Gastrocnemius medialis (tissue), 4 donors: ENCODE results near the gene PDYN. TPM values are rescaled to one million over a fixed set of nuclear protein-coding genes. Genes with fewer than 3 reads are reported as not detected.
A peak's percentile ranks its signal among the peaks of the same experiment; 100 is the strongest.

ENCODE experiments used
- ATAC-seq, 2 donors: fragments of 150-250 bp; one replicate each; pipeline ENCODE4 v1.9.1; 2016
- DNase-seq, 2 donors: peaks; one replicate each; pipeline ENCODE4 v3.0.0-alpha.2; 2019
- H3K27ac ChIP-seq, 4 donors: fragments of 200-600 bp; sonication (generic); 1 replicate in 1 of 4; 2 replicates in 3 of 4; pipeline ENCODE4 v1.5.1; 2016 to 2018; ENCODE audit warnings: mild to moderate bottlenecking in 2 of 4, moderate library complexity in 1 of 4
- H3K27me3 ChIP-seq, 3 donors: fragments of 200-600 bp; sonication (generic) in 2 of 3; 1 replicate in 1 of 3; 2 replicates in 2 of 3; pipeline versions ENCODE4 v1.5.1 to v1.6.0; 2016 to 2019; ENCODE audit warnings: mild to moderate bottlenecking in 1 of 3, moderate library complexity in 1 of 3
- H3K36me3 ChIP-seq, 2 donors: fragments of 200-600 bp; sonication (generic) in 1 of 2; one replicate each; pipeline ENCODE4 v1.5.1; 2017 to 2018
- H3K4me1 ChIP-seq, 2 donors: fragments of 200-600 bp; sonication (generic) in 1 of 2; one replicate each; pipeline ENCODE4 v1.5.1; 2016 to 2017; ENCODE audit warnings: mild to moderate bottlenecking in 2 of 2
- H3K4me3 ChIP-seq, 4 donors: fragments of 200-600 bp; sonication (generic) in 3 of 4; 1 replicate in 1 of 4; 2 replicates in 3 of 4; pipeline ENCODE4 v1.5.1; 2016 to 2019; ENCODE audit warnings: mild to moderate bottlenecking in 2 of 4
- H3K9me3 ChIP-seq, 3 donors: fragments of 200-600 bp; sonication (generic) in 2 of 3; 1 replicate in 1 of 3; 2 replicates in 2 of 3; pipeline ENCODE4 v1.5.1; 2016 to 2019
- POLR2A ChIP-seq, 2 donors: fragments of 450-650 bp; IDR thresholded peaks; one replicate each; pipeline ENCODE4 v1.6.1; 2017; ENCODE audit warnings: antibody characterized with exemption in 2 of 2, mild to moderate bottlenecking in 2 of 2, moderate library complexity in 2 of 2
- in situ Hi-C, 4 donors: fragments of 200-750 bp; cut with MboI; loops; one replicate each; pipeline versions ENCODE4 v1.15.0 to v1.8.0; 2017; ENCODE audit warnings: low sequenced_read_pairs in 4 of 4
- intact Hi-C: fragments of 100-400 bp; cut with DNase I; formaldehyde crosslinking; loops from one replicate; pipeline ENCODE4 v1.15.1; 2023; ENCODE audit warnings: low total_unique reads
- total RNA-seq, 4 donors: library from RNA; depleted of rRNA; stranded (reverse); fragments of >200 nt; gene quantifications; one replicate each; pipeline versions ENCODE4 v1.1.0 to v1.2.3, GENCODE V29; 2016
- TF ChIP-seq, protein P1 (sequence below), 5 experiments: fragments of 450-650 bp in 3 of 5; fragments of 200-600 bp in 2 of 5; sonication (generic) in 2 of 5; IDR thresholded peaks in 4 of 5; conservative IDR thresholded peaks in 1 of 5; 1 replicate in 4 of 5; 2 replicates in 1 of 5; pipeline ENCODE4 v1.5.1; 2016 to 2019; ENCODE audit warnings: antibody characterized with exemption in 5 of 5, mild to moderate bottlenecking in 3 of 5, moderate library complexity in 3 of 5

The PDYN gene
- total RNA-seq, 4 donors from 2014 or later: not detected

GRCh38 chr20:1938464-1939269 is 55.2 kb downstream of the PDYN start:
- TF ChIP-seq, protein P1, sequence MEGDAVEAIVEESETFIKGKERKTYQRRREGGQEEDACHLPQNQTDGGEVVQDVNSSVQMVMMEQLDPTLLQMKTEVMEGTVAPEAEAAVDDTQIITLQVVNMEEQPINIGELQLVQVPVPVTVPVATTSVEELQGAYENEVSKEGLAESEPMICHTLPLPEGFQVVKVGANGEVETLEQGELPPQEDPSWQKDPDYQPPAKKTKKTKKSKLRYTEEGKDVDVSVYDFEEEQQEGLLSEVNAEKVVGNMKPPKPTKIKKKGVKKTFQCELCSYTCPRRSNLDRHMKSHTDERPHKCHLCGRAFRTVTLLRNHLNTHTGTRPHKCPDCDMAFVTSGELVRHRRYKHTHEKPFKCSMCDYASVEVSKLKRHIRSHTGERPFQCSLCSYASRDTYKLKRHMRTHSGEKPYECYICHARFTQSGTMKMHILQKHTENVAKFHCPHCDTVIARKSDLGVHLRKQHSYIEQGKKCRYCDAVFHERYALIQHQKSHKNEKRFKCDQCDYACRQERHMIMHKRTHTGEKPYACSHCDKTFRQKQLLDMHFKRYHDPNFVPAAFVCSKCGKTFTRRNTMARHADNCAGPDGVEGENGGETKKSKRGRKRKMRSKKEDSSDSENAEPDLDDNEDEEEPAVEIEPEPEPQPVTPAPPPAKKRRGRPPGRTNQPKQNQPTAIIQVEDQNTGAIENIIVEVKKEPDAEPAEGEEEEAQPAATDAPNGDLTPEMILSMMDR (IDR thresholded peaks at IDR 0.05 in 4 of 5, conservative IDR thresholded peaks at IDR 0.05 in 1 of 5): no peak
- no peak for TF ChIP-seq POLR2A (IDR thresholded peaks at IDR 0.05)
- intact Hi-C loops: no loop called here
- DNase-seq (no peak), ATAC-seq (no peak)
- peaks cover 4 to 41% of the 10 kb centered on the region in 2 donors for H3K4me1 ChIP-seq
- H3K36me3 ChIP-seq: peaks cover 0 to 5% of the 10 kb centered on the region in 2 donors
- no peak overlapping the region for H3K27ac ChIP-seq
- no peaks in the 10 kb centered on the region for H3K27me3 ChIP-seq
- in situ Hi-C loops: loop anchor here in 1 of 4 donors (25.0 kb wide), 1 partner anchor 126 kb away; no protein-coding TSS in a partner anchor
- H3K9me3 ChIP-seq: no peaks in the 10 kb centered on the region
- H3K4me3 ChIP-seq: no peak overlapping the region

GRCh38 chr20:1937316-1937976 is 56.4 kb downstream of the PDYN start:
- Histone ChIP-seq H3K4me3 (no peak overlapping the region), H3K9me3 (no peaks in the 10 kb centered on the region), H3K36me3 (peaks cover 0 to 5% of the 10 kb centered on the region in 2 donors), H3K27ac (no peak overlapping the region), H3K27me3 (no peaks in the 10 kb centered on the region), H3K4me1 (peaks cover 4 to 40% of the 10 kb centered on the region in 2 donors)
- intact Hi-C loops: no loop called here
- TF ChIP-seq, protein P1 (IDR thresholded peaks at IDR 0.05 in 4 of 5, conservative IDR thresholded peaks at IDR 0.05 in 1 of 5): no peak
- no peak for TF ChIP-seq POLR2A (IDR thresholded peaks at IDR 0.05)
- ATAC-seq: no peak
- DNase-seq: no peak
- in situ Hi-C loops: loop anchor here in 1 of 4 donors (25.0 kb wide), 1 partner anchor 125 kb away; no protein-coding TSS in a partner anchor

- no peak for TF ChIP-seq POLR2A (IDR thresholded peaks at IDR 0.05)
- TF ChIP-seq, protein P1 (IDR thresholded peaks at IDR 0.05 in 4 of 5, conservative IDR thresholded peaks at IDR 0.05 in 1 of 5): no peak
- in situ Hi-C loops (loop anchor here in 1 of 4 donors (25.0 kb wide), 1 partner anchor 124 kb away; no protein-coding TSS in a partner anchor), intact Hi-C loops (loop anchor here (2.0 kb wide), 1 partner anchor 41 kb away; the partner anchor contains the start of gene SIRPA)
- H3K27ac ChIP-seq: peak overlapping the region in 3 of 4 donors; percentile 49 to 63 (median 61)
- peak in 1 of 2 donors; percentile 58 for DNase-seq
- no peaks in the 10 kb centered on the region for H3K9me3 ChIP-seq
- H3K4me1 ChIP-seq: peaks cover 0 to 31% of the 10 kb centered on the region in 2 donors
- H3K4me3 ChIP-seq: no peak overlapping the region
- peak; percentile 33 to 42 for ATAC-seq
- H3K36me3 ChIP-seq: peaks cover 0 to 5% of the 10 kb centered on the region in 2 donors
- no peaks in the 10 kb centered on the region for H3K27me3 ChIP-seq
Measured at GRCh38 chr20:1935696-1936366, 58.0 kb downstream of the PDYN start.

DNA sequence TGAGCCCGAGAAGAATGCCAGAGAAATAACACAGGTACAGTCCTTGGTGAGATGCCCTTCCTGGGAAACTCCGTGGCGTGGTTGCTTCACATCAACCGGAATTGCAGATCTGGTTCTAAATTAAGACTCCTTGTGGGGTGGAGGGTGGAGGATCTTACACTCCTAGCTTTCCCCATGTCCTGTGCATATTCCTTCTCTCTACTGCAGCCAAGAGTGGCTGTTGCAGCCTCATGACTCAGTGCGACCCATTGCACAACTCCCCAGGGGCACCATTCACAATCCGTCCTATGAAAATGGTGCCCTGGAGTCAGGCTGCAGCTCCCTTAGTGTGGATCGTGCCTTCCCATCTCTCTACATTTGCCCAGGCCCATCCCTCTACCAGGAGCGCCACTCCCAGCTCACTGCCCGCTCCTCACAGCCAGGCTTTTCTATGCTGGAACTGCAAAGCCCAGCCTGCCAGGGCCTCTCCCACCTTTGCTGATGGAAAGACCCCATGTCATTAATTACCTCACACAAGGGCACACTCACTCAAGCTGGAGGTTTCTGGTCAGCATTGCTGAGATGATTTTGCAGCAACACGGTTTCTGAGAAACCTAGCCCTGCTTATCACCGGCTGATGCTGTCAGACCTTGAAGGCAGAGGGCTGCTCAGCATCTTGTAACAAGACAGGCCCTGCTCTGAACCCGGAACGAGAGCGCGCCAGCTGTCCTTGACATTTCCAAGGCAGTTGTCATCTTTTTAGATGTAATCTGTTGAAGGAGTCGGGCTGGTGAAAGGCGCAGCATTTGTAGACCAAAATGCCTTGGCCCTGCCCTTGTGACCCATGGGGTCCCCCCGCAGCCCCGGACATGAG is 58.9 kb downstream of the PDYN start:
- Histone ChIP-seq H3K9me3 (no peaks in the 10 kb centered on the region), H3K27me3 (no peaks in the 10 kb centered on the region), H3K4me1 (peaks cover 0 to 29% of the 10 kb centered on the region in 2 donors), H3K4me3 (no peak overlapping the region), H3K36me3 (peaks cover 0 to 5% of the 10 kb centered on the region in 2 donors), H3K27ac (peak overlapping the region; percentile 47 to 63 (median 60))
- in situ Hi-C loops: loop anchor here in 1 of 4 donors (25.0 kb wide), 1 partner anchor 123 kb away; no protein-coding TSS in a partner anchor
- intact Hi-C loops: loop anchor here (2.0 kb wide), 1 partner anchor 40 kb away; the partner anchor contains the start of gene SIRPA
- peak; percentile 77 to 85 for ATAC-seq
- peak; percentile 60 to 84 for DNase-seq
- TF ChIP-seq, protein P1 (IDR thresholded peaks at IDR 0.05 in 4 of 5, conservative IDR thresholded peaks at IDR 0.05 in 1 of 5): no peak
- no peak for TF ChIP-seq POLR2A (IDR thresholded peaks at IDR 0.05)
